GM23248 (cell line): ENCODE data around the gene GEMIN7.

ENCODE experiments used
- EZH2 ChIP-seq: fragments of 200-600 bp; sonication (generic); IDR thresholded peaks from 2 replicates; pipeline ENCODE4 v1.6.1; 2018; ENCODE audit warnings: antibody characterized with exemption, mild to moderate bottlenecking; ENCODE audit not compliant: insufficient read depth, poor library complexity, severe bottlenecking
- EZH2phosphoT487 ChIP-seq: fragments of 200-600 bp; sonication (generic); IDR thresholded peaks from 2 replicates; pipeline ENCODE4 v1.6.1; 2018; ENCODE audit warnings: antibody characterized with exemption, moderate library complexity, mild to moderate bottlenecking, low read depth; ENCODE audit not compliant: insufficient read depth

- no peak for TF ChIP-seq EZH2
- TF ChIP-seq EZH2phosphoT487, result no peak
These were observed 14.0 kb downstream of the GEMIN7 start, which contains the start of gene PPP1R37 for GRCh38 chr19:45092747-45093678.
